GM19468 (cell line): Measurements from ENCODE around the gene POLR2L.

Source experiments
- ATAC-seq: cut with Tn5 transposase; IDR thresholded peaks from one replicate; pipeline ENCODE4 v1.9.1; 2021; ENCODE audit warnings: mild to moderate bottlenecking, moderate library complexity, moderate number of reproducible peaks; ENCODE audit not compliant: unreplicated experiment; ENCODE audit errors: extremely low read depth

The POLR2L gene

DNA sequence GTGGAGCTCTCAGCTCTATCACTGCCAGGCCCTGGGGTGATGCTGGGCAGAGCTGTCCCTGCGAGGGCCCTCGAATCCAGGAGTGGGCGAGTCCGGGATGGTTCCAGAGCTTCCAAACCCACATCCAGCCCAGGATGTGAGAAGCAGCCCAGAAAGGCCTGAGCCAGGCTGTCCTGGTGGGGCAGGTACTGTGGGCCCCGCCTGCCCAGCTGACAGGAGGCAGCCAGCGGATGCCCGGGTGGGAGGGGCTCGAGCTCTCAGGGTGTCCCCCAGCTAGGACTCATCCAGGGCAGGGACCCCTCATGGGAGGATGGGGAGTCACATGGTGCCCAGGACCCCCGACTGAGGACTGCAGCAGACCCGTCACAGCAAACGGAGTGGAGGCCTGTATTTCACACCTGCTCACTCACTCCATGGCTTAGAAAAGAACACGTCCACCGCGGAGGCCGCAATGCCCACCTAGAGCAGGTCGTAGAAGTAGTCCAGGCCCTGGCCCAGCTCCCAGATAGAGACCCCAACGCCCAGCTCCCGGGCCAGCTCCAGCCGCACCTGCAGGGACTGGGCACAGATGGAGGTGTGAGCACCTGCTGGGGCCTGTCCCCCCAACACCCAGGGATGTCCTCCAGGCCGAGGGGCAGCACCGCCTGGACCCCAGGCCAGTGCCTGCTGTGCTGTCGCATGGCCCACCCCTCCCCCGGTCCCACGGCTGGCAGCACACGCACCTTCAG lies 27.2 kb upstream of the POLR2L start:
- ATAC-seq, result no peak

DNA sequence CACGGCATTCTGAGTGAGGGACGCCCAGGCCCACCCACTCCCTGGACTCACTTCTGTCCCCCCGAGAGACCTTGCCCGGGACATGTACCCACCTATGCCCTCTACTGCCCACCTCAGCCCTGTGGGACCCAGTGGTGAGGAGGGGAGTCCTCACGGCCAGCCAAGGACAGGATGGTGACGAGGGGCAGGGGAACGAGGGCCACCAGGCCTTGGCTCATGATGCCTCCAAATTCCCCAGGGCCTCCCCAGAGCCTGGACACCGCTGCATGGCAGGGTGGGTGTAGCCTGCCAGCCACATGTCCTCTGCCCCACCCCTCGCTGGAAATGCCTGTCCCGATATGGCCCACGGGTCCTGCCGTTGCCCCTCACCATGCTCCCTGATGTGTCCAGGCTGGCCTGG lies 26.5 kb upstream of the POLR2L start:
- no peak for ATAC-seq

DNA sequence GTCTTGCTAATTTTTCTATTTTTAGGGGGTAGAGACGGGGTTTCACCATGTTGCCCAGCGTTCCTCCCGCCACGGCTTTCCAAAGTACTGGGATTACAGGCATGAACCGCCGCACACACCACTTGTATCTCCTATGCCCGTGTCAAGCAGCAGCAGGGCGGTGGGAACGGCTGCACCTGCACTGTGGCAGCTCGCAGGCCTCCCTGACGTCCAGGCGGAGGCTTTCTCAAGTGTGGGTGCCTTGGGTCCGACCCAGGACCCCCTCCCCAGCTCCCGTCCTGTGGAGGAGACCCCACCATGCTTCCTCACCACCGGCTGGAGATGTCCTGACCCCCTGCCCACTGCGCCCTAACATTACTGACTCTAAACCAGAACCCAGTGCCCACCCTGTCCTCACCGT lies 26.1 kb upstream of the POLR2L start:
- ATAC-seq, result no peak

DNA sequence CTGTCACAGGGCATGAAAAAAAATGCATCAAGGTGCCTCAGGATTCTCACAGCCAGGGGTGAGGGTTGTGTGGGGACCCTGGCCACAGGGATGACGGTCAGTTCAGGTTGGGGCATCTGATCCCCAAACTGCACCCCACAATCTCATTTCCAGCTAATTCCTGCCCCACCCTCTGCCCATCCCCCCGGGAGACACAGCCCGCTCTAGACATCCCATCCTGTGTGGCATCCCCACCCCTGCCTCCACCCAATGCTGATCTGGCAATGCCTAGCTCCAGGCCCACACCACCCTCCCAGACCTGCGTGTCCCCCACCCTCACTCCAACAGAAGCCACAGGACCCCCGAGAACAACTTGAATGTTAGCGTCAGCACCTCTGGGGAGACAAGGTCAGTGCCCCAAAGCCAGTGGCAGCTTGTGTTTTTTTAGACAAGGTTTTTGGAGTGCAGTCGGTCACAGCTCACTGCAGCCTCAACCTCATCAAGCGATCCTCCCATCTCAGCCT lies 25.6 kb upstream of the POLR2L start:
- no peak for ATAC-seq

DNA sequence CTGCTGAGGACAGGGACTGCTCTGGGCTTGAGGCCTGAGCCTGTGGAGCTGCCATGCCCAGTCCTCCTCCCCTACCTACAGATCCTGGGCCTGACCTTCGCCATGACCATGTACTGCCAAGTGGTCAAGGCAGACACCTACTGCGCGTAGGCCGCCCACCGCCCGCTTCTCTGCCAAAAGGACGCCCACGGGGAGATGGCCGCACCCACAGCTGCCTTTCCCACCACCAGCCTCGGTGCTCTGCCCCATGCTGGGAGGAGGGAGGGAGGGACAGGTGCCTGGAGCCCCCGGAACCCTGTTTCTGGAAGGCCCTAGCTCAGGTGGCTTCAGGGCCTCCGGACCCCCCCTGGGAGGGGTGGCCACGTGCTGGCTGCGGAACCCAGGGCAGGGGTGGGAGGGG lies 24.2 kb upstream of the POLR2L start:
- no peak for ATAC-seq

DNA sequence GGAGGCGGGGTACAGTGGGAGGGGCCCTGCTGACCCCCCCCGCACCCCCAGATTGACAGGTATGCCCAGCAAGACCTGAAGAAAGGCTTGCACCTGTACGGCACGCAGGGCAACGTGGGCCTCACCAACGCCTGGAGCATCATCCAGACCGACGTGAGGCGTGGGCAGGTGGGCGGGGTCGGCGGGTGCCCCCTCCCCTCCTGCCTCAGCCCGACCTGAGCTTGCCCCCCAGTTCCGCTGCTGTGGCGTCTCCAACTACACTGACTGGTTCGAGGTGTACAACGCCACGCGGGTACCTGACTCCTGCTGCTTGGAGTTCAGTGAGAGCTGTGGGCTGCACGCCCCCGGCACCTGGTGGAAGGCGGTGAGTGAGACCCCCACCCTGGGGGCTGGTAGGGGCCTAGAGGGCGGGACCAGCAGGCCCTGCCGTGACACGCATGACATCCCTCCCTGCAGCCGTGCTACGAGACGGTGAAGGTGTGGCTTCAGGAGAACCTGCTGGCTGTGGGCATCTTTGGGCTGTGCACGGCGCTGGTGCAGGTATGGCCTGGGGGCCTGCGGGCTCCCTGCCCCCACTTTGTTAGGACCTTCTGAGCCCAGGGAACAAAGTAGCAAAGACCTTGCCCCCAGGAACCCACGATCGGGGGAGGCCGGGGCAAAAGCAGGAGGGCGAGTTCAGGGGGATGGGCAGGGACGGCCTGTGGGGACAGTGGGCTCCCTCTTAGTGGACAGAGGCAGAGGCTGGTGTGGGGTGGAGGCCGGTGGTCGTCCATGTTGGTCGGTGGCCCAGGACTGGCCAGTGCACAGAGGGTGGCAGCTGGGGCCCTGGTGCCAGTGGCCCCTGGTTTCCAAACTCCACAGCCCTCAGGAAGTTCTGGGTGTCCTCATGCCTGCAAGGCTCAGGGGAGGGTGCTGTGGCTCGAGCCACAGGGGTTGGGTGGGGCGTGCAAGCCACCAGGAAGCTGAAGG lies 23.4 kb upstream of the POLR2L start:
- ATAC-seq, result no peak

DNA sequence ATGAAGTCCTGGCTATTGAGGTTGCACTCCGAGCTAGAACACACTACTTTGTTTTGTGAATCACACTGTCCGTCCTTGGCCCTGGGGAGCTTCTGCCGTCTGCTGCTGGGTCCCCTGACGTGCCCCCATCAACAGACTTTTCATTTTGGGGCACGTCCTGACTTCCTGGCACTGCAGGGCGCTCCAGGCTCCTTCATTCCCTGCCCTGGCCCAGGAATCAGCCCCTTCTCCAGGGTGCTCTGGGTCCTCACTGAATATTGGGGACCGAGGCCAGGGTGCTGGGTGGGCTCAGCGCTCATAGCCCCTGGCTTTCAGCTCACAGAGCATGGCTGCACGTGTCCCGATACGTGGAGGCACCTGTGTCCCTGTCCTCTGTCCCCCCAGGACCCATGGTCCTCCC lies 22.6 kb upstream of the POLR2L start:
- no peak for ATAC-seq

DNA sequence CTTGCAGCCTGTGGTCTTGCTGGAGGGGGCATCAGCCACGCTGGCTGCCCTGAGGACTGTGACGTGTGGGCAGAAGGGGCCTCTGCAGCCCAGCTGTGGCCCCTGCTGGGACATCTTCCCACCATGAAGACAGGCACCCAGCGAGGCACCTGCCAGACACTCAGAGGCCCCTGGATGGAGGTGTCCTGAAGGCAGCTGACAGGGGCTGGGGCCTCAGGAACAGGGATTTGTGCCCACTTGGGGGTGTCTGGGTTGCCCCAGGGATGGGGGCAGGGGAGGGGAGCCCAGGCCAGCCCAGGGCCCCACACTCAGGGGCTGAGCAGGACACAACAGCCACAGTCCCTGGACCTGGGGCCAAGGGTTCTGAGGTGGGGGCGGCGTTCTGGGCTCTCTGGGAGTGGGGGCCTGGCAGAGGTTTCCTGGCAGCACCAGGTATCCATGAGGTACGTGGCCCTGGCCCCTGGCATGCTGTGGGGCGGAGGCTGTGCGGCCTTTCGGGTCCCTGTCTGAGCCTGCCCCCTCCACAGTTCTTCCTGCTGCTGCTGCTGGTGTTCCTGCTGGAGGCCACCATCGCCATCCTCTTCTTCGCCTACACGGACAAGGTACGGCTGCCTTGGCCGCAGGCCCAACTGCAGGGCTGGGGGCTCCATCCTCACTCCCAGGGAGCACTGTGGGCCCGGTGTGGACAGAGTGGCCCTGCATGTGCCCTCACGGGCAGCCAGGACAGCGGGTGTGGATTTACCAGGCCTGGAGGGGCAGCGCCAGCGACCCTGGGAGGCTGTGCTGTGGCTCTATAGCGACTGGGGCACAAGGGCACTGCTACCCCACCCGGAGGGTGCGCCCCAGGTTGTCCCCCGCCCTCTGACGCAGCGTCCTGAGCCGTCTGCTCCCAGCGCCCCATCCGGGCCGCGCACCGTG lies 21.8 kb upstream of the POLR2L start:
- ATAC-seq, result no peak

DNA sequence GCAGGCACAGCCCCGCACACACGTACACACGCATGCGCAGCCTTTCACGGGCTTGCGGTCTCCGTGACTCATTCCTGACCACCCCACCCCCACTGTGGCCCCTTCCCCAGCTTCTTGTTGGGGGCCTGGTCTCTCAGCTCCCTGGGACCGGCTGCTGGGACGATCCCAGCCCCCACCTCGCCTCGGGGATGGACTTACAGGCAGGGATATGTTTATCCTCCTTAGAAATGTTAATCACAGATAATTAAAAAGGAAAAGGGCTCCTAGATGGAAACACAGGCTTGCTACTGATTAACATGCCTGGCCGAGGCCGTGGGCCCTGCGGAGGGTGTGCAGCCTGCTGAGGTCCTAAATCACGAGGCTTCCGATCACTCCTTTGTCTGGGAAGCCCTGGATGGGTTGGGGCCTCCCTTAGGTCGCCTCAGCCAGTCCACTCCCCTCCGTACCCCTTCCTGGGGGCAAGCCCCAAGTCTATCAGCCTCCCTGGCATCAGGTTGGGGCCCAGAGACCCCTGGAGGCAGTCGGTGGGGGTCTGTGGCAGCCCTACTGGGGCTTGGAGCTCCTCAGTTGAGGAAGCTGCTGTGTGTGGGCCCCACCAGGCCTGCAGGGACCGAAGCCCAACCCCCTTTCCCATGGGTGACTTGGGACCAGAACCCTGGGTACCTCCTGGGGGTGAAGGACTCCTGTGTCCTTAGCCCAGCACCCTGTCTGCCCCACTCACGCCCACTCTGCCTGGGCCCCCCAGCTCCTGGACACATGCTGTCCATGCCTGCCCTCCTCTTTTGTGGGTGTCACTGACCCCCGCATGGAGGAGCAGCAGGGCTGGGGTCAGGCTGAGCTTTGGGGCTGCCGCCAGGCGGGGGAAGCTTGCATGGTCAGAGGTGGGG lies 20.9 kb upstream of the POLR2L start:
- ATAC-seq, result no peak

DNA sequence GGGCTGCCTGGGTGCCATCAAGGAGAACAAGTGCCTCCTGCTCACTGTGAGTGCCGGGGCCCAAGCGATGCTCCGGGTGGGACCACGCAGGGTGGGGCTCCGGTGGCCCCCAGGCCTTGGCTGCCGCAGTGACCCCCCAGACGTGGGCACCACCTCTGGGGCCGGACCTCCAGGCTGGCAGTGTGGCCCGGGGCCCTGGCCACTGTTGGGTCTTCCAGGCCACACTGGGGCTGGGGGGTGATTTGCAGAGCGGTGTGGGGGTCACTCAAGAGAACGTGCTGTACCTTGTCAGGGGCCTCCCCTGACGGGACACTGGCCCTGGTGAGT lies 20.3 kb upstream of the POLR2L start:
- ATAC-seq, result no peak

DNA sequence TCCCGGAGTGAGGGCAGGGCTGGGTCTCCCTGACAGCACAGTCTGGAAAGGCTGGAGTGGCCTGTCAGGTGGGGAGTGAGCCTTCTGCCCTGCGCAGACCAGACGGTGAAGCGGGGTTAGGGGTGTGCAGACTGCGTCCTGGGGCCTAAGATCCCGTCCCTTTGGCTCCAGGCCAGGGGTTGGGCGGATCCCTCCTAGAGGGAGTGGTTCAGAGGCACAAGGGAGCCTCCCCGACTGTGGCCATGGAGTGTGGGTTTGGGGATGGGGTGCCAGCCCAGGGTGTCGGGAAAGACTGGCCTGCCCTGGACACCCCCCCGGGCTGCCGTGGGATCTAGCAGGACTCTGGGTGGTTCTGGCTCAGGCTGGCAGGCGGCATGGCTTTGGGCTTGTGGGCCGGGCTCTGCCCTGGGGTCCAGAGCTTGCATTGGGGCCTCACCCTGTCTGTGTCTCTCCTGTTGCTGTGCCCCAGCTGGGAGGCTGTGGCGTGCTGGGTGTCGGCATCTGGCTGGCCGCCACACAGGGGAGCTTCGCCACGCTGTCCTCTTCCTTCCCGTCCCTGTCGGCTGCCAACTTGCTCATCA lies 19.8 kb upstream of the POLR2L start:
- no peak for ATAC-seq

DNA sequence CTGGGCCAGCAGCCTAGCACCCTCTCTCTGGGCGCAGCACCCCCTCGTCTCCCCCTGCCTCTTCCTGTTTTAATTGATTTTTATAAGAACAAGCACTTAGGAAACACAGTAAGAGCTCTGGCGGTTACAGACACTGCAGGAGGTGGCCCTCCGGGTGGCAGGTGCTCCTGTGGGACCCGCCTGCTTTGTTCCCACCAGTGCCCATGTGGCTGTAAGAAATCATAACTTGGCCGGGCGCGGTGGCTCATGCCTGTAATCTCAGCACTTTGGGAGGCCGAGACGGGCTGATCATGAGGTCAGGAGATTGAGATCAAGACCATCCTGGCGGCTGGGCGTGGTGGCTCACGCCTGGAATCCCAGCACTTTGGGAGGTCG lies 18.8 kb upstream of the POLR2L start:
- no peak for ATAC-seq

DNA sequence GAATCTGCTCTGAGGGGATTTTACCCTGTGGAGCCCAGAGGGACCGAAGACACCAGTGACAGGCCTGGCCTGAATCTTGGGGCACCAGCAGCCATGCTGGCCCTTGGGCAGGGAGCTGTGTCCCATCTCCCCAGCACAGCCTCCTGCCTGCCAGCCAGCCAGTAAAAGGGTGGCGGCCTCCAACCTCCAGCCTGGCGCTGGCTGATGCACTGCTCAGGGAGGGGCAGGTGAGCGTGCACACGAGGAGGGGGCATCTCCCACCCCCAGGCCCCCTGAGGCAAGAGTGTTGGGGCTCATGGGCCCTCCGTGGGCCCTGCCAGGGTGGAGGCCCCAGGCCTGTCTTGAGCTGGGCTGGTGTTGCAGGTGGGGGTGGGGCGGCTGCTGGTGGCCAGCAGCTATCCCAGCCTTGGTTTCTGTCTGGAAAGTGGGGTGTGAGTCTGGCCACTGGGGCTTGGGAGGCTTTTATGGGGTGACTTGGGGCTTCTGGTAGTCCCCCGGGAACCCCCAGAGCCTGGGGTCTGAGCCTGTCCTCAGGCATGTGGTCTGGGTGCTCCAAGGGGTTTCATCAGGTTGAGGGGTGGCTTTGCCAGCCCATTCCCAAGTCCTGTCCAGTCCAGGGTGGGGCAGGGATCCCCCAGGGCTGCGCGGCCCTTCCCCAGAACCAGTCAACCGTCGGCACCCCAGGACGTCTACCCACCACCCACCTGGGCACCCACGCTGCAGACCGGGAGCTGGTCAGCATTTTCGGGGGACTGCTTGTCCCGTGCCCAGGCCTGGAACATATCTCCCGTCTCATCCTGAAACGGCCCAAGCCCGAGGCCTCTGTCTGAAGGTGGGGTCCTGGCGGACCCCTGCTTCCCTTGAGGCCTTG lies 18.1 kb upstream of the POLR2L start:
- no peak for ATAC-seq

DNA sequence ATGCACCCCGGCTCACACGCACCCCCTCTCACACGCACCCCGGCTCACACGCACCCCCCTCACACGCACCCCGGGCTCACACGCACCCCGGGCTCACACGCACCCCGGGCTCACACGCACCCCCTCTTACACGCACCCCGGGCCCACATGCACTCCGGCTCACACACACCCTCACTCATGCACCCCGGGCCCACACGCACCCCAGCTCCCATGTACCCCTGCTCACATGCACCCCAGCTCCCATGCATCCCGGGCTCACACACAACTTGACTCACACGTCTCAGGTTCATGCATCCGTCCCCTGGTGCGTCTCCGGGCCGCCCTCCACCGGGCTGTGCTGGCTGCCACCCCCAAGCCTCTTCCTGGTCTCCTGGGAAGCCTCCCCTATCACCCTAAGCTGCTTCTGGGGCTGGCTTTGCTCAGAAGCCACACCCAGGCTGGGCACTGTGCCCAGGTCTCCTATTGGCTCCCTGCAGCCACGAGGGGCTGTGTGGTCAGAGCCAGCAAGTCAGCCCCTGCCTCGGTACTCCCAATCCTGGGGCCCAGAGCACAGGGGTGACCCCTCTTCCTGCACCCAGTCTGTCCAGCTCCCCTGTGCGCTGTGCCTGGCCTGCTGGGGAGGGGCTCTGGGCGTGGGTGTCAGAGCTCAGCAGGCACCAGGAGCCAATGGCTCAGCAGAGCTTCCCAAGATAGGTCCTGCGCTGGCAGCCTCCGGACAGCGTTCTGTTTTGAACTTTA lies 17.2 kb upstream of the POLR2L start:
- no peak for ATAC-seq

DNA sequence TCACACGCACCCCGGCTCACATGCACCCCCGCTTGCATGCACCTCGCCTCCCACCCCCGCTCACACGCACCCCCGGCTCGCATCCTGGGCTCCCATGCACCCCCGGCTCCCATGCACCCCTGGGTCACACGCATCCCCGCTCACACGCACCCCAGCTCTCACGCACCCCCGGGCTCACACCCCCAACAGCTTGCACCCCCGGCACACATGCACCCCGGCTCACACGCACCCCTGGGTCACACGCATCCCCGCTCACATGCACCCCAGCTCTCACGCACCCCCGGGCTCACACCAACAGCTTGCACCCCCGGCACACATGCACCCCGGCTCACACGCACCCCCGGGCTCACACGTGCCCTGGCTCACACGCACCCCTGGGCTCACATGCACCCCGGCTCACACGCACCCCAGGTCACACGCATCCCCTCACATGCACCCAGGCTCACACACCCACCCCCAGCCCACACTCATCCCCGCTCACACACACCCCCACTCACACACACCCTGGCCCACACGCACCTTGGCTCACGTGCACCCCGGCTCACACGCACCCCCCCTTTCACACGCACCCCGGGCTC lies 16.5 kb upstream of the POLR2L start:
- ATAC-seq, result no peak

DNA sequence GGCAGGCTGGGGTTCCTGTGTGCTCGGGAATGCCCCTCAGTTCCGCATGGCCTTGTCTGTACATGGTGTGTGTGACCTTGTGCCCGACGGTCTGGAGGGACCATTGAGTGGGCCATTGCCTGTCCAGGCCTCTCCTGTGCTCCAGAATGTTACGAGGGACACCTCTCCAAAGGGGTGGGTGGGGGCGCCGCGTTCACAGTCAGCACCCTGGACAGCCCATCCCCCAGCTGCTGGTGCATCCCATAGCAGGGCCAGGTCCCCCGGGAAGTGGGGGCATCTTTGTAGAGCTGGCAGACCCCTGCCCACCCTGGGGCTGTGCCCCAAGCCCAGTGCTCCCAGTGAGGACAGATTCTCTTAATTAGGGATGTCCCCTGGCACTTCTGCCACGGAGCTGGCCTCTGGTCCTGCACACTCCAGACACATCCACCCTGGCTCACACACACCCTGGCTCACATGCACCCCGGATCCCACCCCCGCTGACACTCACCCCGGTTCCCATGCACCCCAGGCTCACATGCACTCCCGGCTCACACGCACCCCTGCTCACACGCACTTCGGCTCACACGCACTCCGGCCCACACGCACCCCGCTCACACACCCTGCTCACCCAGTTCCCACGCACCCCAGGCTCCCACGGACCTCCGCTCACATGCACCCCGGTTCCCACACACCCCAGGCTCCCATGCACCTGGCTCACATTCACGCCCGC lies 15.9 kb upstream of the POLR2L start:
- ATAC-seq, result no peak

DNA sequence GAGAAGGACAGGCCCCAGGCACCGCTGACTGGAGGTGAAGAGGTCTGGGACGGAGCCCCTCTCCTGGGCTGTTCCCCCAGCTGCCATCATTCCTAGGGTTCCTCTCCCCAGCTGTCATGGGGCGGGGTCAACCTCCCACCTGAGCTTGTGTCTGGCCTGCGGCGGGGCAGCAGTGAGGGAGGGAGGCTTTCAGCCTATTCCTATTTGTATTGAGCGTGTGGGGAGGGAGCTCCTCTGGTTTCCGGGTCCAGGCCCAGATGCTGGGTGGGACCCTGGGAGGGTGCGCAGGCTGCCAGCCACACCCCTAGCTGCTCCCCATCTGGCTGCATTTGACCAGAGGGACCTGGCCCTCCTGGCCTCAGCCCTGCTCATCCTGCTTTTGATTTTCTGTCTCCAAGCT lies 14.1 kb upstream of the POLR2L start:
- ATAC-seq, result no peak
